CD4-positive, alpha-beta T cell treated with Interleukin-2 at 100 ng/mL for 4 hours (primary cell): ENCODE data around the gene ITGA5.

Experiments
- DNase-seq: peaks from one replicate; pipeline ENCODE4 v3.0.0-alpha.2; 2020; ENCODE audit warnings: low spot score

The ITGA5 gene

GRCh38 chr12:54352022-54352531 lies 67.0 kb downstream of the ITGA5 start:
- peak; percentile 7 for DNase-seq

- no peak for DNase-seq
Observed at GRCh38 chr12:54351341-54351740, 67.7 kb downstream of the ITGA5 start.

- no peak for DNase-seq
Observed at GRCh38 chr12:54350743-54351142, 68.3 kb downstream of the ITGA5 start.

GRCh38 chr12:54349679-54350078 lies 69.4 kb downstream of the ITGA5 start:
- DNase-seq = no peak

- DNase-seq = no peak
Observed at GRCh38 chr12:54349036-54349435, 70.0 kb downstream of the ITGA5 start.
